OCI-LY7 (cell line): ENCODE results near the gene TRIM56. TPM values are rescaled to one million over a fixed set of nuclear protein-coding genes. Genes with fewer than 3 reads are reported as not detected.

Experiments used
- BruUV-seq: library from RNA; stranded (reverse); fragments of 400-500 nt; replicated peaks from 2 replicates; lab custom pipeline; 2021; lab: Mats Ljungman, UMichigan
- CTCF ChIA-PET: fragments of 300-600 bp; sonication (Branson Sonifier 250); formaldehyde crosslinking; loops from one replicate; lab custom pipeline; 2022; ENCODE audit warnings: antibody characterized with exemption; ENCODE audit not compliant: unreplicated experiment; lab: Charles Lee
- POLR2A ChIA-PET: fragments of 300-600 bp; sonication (Branson Sonifier 250); formaldehyde crosslinking; loops from one replicate; lab custom pipeline; 2022; ENCODE audit warnings: antibody characterized with exemption; lab: Charles Lee
- DNase-seq: peaks from one replicate; pipeline ENCODE4 v3.0.0-alpha.2; 2015; ENCODE audit warnings: low spot score
- H2AFZ ChIP-seq: fragments of 200-600 bp; sonication (generic), shearing (Covaris generic); 2 replicates; pipeline ENCODE4 v1.6.1; 2014; ENCODE audit warnings: mild to moderate bottlenecking, antibody characterized with exemption, low read length, moderate library complexity
- H3K27ac ChIP-seq: fragments of 200-600 bp; sonication (generic); 2 replicates; pipeline ENCODE4 v1.5.1; 2014; ENCODE audit warnings: mixed run types, low read depth, mild to moderate bottlenecking, moderate library complexity, low read length, inconsistent platforms; ENCODE audit not compliant: poor library complexity, severe bottlenecking
- H3K36me3 ChIP-seq: fragments of 200-600 bp; sonication (generic); 2 replicates; pipeline ENCODE4 v1.6.1; 2014; ENCODE audit warnings: mild to moderate bottlenecking, antibody characterized with exemption, low read length, moderate library complexity, mixed read lengths; ENCODE audit not compliant: insufficient read depth
- H3K4me1 ChIP-seq: fragments of 200-600 bp; sonication (generic); 2 replicates; pipeline ENCODE4 v1.5.1; 2014; ENCODE audit warnings: mild to moderate bottlenecking, low read length; ENCODE audit not compliant: insufficient read depth, poor library complexity, severe bottlenecking
- H3K4me2 ChIP-seq: fragments of 200-600 bp; sonication (generic); 2 replicates; pipeline ENCODE4 v1.6.1; 2014; ENCODE audit warnings: mild to moderate bottlenecking, low read length
- H3K4me3 ChIP-seq: fragments of 200-600 bp; sonication (generic); 2 replicates; pipeline ENCODE4 v1.5.1; 2014; ENCODE audit warnings: mild to moderate bottlenecking, low read depth, low read length; ENCODE audit not compliant: poor library complexity, severe bottlenecking
- H3K79me2 ChIP-seq: fragments of 200-600 bp; sonication (generic); 2 replicates; pipeline ENCODE4 v1.6.1; 2016; ENCODE audit warnings: low read depth, mild to moderate bottlenecking, low read length, moderate library complexity, mixed read lengths; ENCODE audit not compliant: insufficient read depth
- H3K9me2 ChIP-seq: fragments of 200-600 bp; sonication (generic); 2 replicates; pipeline ENCODE4 v1.6.1; 2016; ENCODE audit warnings: mild to moderate bottlenecking, low read length, mixed read lengths; ENCODE audit not compliant: insufficient read depth
- H3K9me3 ChIP-seq: fragments of 200-600 bp; sonication (generic); 2 replicates; pipeline ENCODE4 v1.6.1; 2014; ENCODE audit warnings: mild to moderate bottlenecking, mixed run types, low read length, mixed read lengths
- H4K20me1 ChIP-seq: fragments of 200-600 bp; sonication (generic); 2 replicates; pipeline ENCODE4 v1.6.1; 2014; ENCODE audit warnings: mild to moderate bottlenecking, antibody characterized with exemption, low read length, moderate library complexity, mixed read lengths; ENCODE audit not compliant: insufficient read depth
- CTCF ChIP-seq: fragments of 200-600 bp; sonication (generic); conservative IDR thresholded peaks from 2 replicates; pipeline ENCODE4 v1.5.1; 2014; ENCODE audit warnings: mild to moderate bottlenecking, antibody characterized with exemption, low read length, moderate library complexity, mixed read lengths
- EZH2phosphoT487 ChIP-seq: fragments of 200-600 bp; sonication (generic); IDR thresholded peaks from 2 replicates; pipeline ENCODE4 v1.6.1; 2018; ENCODE audit warnings: low read depth, borderline replicate concordance, mild to moderate bottlenecking, mixed run types, antibody characterized with exemption, low read length, moderate library complexity, mixed read lengths
- intact Hi-C: fragments of 100-400 bp; cut with micrococcal nuclease; formaldehyde crosslinking; loops from one replicate; pipeline ENCODE4 v1.10.0; 2022; ENCODE audit not compliant: unreplicated experiment
- total RNA-seq, 2 experiments: library from RNA; depleted of rRNA in 1 of 2; stranded (reverse); fragments of >200 nt in 1 of 2; shearing (Covaris generic) in 1 of 2; gene quantifications; 2 replicates each; pipeline ENCODE4 v1.2.3, GENCODE V29; 2014 to 2022

Gene TRIM56
- total RNA-seq, 2 experiments from 2014 or later, result 15.6 to 47.3 TPM

GRCh38 chr7:101087334-101088068, 2.2 kb downstream of the TRIM56 start:
- ChIA-PET CTCF (no interaction called here), POLR2A (interaction anchor here (0.6 kb wide), 1 partner anchor 734 kb away, joined by 3 read pairs; no protein-coding TSS in a partner anchor)
- BruUV-seq, result no TSS peak
- no peak overlapping the region for H2AFZ ChIP-seq
- H3K4me2 ChIP-seq, result no peak overlapping the region
- H3K9me3 ChIP-seq, result no peaks in the 10 kb centered on the region
- H3K4me3 ChIP-seq, result no peak overlapping the region
- no peak for DNase-seq
- no peak overlapping the region for H3K27ac ChIP-seq
- H3K36me3 ChIP-seq, result peaks cover 47% of the 10 kb centered on the region
- H3K4me1 ChIP-seq, result peaks cover 20% of the 10 kb centered on the region
- no peaks in the 10 kb centered on the region for H4K20me1 ChIP-seq
- H3K9me2 ChIP-seq, result no peaks in the 10 kb centered on the region
- TF ChIP-seq EZH2phosphoT487 (no peak), CTCF (no peak)
- H3K79me2 ChIP-seq, result peaks cover 21% of the 10 kb centered on the region
- intact Hi-C loops, result loop anchor here (5.0 kb wide), 1 partner anchor 50 kb away; no protein-coding TSS in a partner anchor

- no peak for TF ChIP-seq EZH2phosphoT487
- TF ChIP-seq CTCF, result no peak
- intact Hi-C loops, result loop anchor here (5.0 kb wide), 1 partner anchor 49 kb away; no protein-coding TSS in a partner anchor
- BruUV-seq, result no TSS peak
- H2AFZ ChIP-seq, result no peak overlapping the region
- peaks cover 47% of the 10 kb centered on the region for H3K36me3 ChIP-seq
- H3K9me2 ChIP-seq, result no peaks in the 10 kb centered on the region
- H3K27ac ChIP-seq, result no peak overlapping the region
- no peak for DNase-seq
- H3K4me3 ChIP-seq, result no peak overlapping the region
- H3K4me2 ChIP-seq, result no peak overlapping the region
- H3K4me1 ChIP-seq, result peaks cover 20% of the 10 kb centered on the region
- peaks cover 21% of the 10 kb centered on the region for H3K79me2 ChIP-seq
- H3K9me3 ChIP-seq, result no peaks in the 10 kb centered on the region
- POLR2A ChIA-PET, result interaction anchor here (0.6 kb wide), 1 partner anchor 733 kb away, joined by 3 read pairs; no protein-coding TSS in a partner anchor
- CTCF ChIA-PET, result no interaction called here
- H4K20me1 ChIP-seq, result no peaks in the 10 kb centered on the region
These were observed 2.8 kb downstream of the TRIM56 start for GRCh38 chr7:101088069-101088425.
